OCI-LY3 (cell line): ENCODE results near the gene GIN1.
"Not testable (repeated sequence)": the region's sequence is repeated elsewhere in the genome, so short reads cannot be mapped to it uniquely, and the experiment has no call there.

Experiments
- H2AFZ ChIP-seq: fragments of 200-600, 300-600 bp; shearing (Covaris generic); 2 replicates; pipeline ENCODE4 v1.6.0; 2014; ENCODE audit warnings: antibody characterized with exemption, low read depth, low read length
- H3K27ac ChIP-seq: fragments of 200-600, 300-600 bp; sonication (generic); 2 replicates; pipeline ENCODE4 v1.5.1; 2014; ENCODE audit warnings: mild to moderate bottlenecking, low read length, moderate library complexity, mixed read lengths
- H3K27me3 ChIP-seq: fragments of 200-600, 300-600 bp; sonication (generic); 2 replicates; pipeline ENCODE4 v1.6.1; 2014; ENCODE audit warnings: low read depth, low read length, mixed read lengths
- H3K36me3 ChIP-seq: fragments of 200-600, 300-600 bp; sonication (generic); replicated peaks from 2 replicates; pipeline ENCODE3; 2014; ENCODE audit warnings: low read depth, low read length, mixed read lengths
- H3K4me1 ChIP-seq: fragments of 300-600, 200-600 bp; sonication (generic); 2 replicates; pipeline ENCODE4 v1.6.1; 2014; ENCODE audit warnings: low read length, mixed read lengths
- H3K4me2 ChIP-seq: fragments of 200-600, 300-600 bp; sonication (generic); 2 replicates; pipeline ENCODE4 v1.6.1; 2014; ENCODE audit warnings: low read length, mixed read lengths
- H3K4me3 ChIP-seq: fragments of 300-600, 200-600 bp; sonication (generic); 2 replicates; pipeline ENCODE4 v1.5.1; 2014; ENCODE audit warnings: antibody characterized with exemption, mild to moderate bottlenecking, low read length, moderate library complexity
- H3K79me2 ChIP-seq: fragments of 300-600, 200-600 bp; shearing (Covaris generic); 2 replicates; pipeline ENCODE4 v1.6.1; 2014; ENCODE audit warnings: mild to moderate bottlenecking, low read length, mixed read lengths
- H3K9ac ChIP-seq: fragments of 300-600, 200-600 bp; shearing (Covaris generic); 2 replicates; pipeline ENCODE4 v1.6.0; 2014; ENCODE audit warnings: mild to moderate bottlenecking, low read length, moderate library complexity
- H3K9me3 ChIP-seq: fragments of 200-600, 300-600 bp; shearing (Covaris generic); 2 replicates; pipeline ENCODE4 v1.6.1; 2014; ENCODE audit warnings: low read length, mixed read lengths; ENCODE audit not compliant: insufficient read depth
- H4K20me1 ChIP-seq: fragments of 200-600, 300-600 bp; sonication (generic); 2 replicates; pipeline ENCODE4 v1.6.1; 2016; ENCODE audit warnings: low read length, mixed read lengths; ENCODE audit not compliant: insufficient read depth
- EZH2phosphoT487 ChIP-seq: fragments of 200-600 bp; shearing (Covaris generic); IDR thresholded peaks from 2 replicates; pipeline ENCODE4 v1.6.1; 2018; ENCODE audit warnings: antibody characterized with exemption, mixed run types, low read depth
- TF ChIP-seq, protein P1 (sequence below): fragments of 200-600, 300-600 bp; sonication (generic); IDR thresholded peaks from 2 replicates; pipeline ENCODE4 v1.5.1; 2014; ENCODE audit warnings: antibody characterized with exemption, low read length, low read depth

The GIN1 gene

DNA sequence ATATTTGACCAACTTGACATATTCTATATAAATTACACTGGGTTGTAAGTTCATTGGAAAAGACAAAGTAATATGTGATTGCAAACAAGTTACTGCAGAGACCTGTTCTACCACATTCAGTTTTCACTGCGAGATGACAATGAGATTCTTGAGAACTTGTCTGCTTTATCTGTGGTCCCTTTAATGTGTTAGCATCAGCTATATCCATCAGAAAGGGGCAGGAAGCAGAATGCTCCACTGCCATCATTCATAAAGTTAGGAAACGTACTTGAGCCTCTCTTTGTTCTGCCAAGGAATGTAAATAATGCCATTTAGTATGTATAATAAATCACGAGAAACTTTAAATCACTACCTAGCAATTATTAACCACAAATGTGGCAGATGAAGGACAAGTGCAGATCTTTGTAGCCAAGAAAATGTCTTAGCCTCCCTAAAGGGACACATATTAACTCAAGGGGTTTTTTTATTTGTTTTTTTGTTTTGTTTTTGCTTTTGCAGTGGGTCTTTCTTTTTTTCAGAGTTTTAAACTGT, 59.4 kb downstream of the GIN1 start:
- TF ChIP-seq, protein P1, sequence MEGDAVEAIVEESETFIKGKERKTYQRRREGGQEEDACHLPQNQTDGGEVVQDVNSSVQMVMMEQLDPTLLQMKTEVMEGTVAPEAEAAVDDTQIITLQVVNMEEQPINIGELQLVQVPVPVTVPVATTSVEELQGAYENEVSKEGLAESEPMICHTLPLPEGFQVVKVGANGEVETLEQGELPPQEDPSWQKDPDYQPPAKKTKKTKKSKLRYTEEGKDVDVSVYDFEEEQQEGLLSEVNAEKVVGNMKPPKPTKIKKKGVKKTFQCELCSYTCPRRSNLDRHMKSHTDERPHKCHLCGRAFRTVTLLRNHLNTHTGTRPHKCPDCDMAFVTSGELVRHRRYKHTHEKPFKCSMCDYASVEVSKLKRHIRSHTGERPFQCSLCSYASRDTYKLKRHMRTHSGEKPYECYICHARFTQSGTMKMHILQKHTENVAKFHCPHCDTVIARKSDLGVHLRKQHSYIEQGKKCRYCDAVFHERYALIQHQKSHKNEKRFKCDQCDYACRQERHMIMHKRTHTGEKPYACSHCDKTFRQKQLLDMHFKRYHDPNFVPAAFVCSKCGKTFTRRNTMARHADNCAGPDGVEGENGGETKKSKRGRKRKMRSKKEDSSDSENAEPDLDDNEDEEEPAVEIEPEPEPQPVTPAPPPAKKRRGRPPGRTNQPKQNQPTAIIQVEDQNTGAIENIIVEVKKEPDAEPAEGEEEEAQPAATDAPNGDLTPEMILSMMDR: no peak
- no peak for TF ChIP-seq EZH2phosphoT487
- no peaks in the 10 kb centered on the region for H3K36me3 ChIP-seq
- no peak overlapping the region for H3K4me3 ChIP-seq
- H3K27ac ChIP-seq: no peak overlapping the region
- H3K9ac ChIP-seq: no peak overlapping the region
- H3K27me3 ChIP-seq: no peaks in the 10 kb centered on the region
- H4K20me1 ChIP-seq: no peaks in the 10 kb centered on the region
- H3K4me2 ChIP-seq: no peak overlapping the region
- H3K79me2 ChIP-seq: no peaks in the 10 kb centered on the region
- H3K9me3 ChIP-seq: no peaks in the 10 kb centered on the region
- no peak overlapping the region for H2AFZ ChIP-seq
- H3K4me1 ChIP-seq: no peaks in the 10 kb centered on the region

DNA sequence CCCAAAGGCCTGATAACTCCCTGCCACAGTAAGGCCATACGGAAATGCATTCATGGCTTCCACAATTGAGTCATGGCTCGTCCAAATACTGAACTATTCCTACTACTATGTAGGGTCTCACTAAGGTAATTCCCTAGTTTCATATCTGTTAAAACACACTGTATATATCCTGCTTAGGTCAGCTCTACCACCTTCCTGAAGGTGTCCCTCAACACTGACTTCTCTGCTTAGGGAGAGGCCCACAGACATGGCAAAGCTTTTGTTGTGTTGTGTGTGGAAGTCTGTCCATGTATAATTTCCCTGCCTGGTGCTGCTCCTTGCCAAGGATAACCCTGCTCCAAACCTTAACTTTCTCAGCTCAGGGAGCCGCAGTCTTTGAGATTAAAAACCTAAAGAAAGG, 60.4 kb downstream of the GIN1 start:
- no peak overlapping the region for H3K9ac ChIP-seq
- H3K79me2 ChIP-seq: no peaks in the 10 kb centered on the region
- no peak overlapping the region for H3K4me3 ChIP-seq
- no peak for TF ChIP-seq EZH2phosphoT487
- TF ChIP-seq, protein P1: no peak
- no peaks in the 10 kb centered on the region for H4K20me1 ChIP-seq
- H3K27me3 ChIP-seq: no peaks in the 10 kb centered on the region
- no peaks in the 10 kb centered on the region for H3K36me3 ChIP-seq
- no peak overlapping the region for H3K4me2 ChIP-seq
- H2AFZ ChIP-seq: no peak overlapping the region
- H3K27ac ChIP-seq: no peak overlapping the region
- no peaks in the 10 kb centered on the region for H3K9me3 ChIP-seq
- no peaks in the 10 kb centered on the region for H3K4me1 ChIP-seq

DNA sequence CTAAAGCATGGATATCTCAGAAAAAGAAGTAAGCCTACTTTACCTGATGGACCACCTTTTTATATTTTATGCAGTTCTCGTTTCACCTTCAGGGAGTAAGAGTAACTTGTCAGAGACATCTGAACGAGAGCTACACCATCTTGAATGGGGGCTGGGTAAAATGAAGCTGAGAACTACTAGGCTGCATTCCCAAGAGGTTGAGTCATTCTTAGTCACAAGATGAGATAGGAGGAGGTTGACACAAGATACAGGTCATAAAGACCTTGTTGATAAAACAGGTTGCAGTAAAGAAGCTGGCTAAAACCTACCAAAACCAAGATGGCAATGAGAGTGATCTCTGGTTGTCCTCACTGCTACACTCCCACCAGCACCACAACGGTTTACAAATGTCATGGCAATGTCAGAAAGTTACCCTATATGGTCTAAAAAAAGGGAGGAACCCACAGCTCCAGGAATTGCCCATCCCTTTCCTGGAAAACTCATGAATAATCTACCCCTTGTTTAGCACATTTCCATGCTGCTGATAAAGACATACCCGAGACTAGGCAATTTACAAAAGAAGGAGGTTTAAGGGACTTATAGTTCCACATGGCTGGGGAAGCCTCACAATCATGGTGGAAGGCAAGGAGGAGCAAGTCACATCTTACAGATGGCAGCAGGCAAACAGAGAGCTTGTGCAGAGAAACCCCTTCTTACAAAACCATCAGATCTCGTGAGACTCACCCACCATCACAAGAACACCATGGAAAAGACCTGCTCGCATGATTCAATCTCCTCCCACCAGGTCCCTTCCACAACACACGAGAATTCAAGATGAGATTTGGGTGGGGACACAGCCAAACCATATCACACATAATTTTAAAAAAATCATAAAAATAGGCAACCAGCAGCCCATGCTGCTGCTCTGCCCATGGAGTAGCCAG, 62.5 kb downstream of the GIN1 start:
- H3K4me3 ChIP-seq: no peak overlapping the region
- no peaks in the 10 kb centered on the region for H4K20me1 ChIP-seq
- no peaks in the 10 kb centered on the region for H3K9me3 ChIP-seq
- H3K79me2 ChIP-seq: no peaks in the 10 kb centered on the region
- no peak overlapping the region for H3K4me2 ChIP-seq
- no peaks in the 10 kb centered on the region for H3K36me3 ChIP-seq
- H3K4me1 ChIP-seq: no peaks in the 10 kb centered on the region
- H3K27me3 ChIP-seq: no peaks in the 10 kb centered on the region
- H2AFZ ChIP-seq: no peak overlapping the region
- TF ChIP-seq, protein P1: no peak
- TF ChIP-seq EZH2phosphoT487: no peak
- no peak overlapping the region for H3K27ac ChIP-seq
- no peak overlapping the region for H3K9ac ChIP-seq

GRCh38 chr5:103046706-103047105, 73.2 kb downstream of the GIN1 start:
- H3K4me1 ChIP-seq, H3K79me2 ChIP-seq, H3K4me2 ChIP-seq, H4K20me1 ChIP-seq, H3K9ac ChIP-seq, H3K9me3 ChIP-seq, H3K4me3 ChIP-seq, H3K27ac ChIP-seq, H2AFZ ChIP-seq, H3K36me3 ChIP-seq, H3K27me3 ChIP-seq: not testable (repeated sequence)
